Choroid plexus epithelial cell (primary cell): ENCODE results near the gene MORN2.
A peak's percentile ranks its signal among the peaks of the same experiment; 100 is the strongest.
"Not testable (repeated sequence)": the region's sequence is repeated elsewhere in the genome, so short reads cannot be mapped to it uniquely, and the experiment has no call there.

ENCODE experiments used
- DNase-seq: peaks from one replicate; pipeline ENCODE4 v3.0.0-alpha.2; 2010; ENCODE audit warnings: low read depth
- H3K4me3 ChIP-seq: 2 replicates; pipeline ENCODE4 v1.5.1; 2011; ENCODE audit warnings: low read depth, mild to moderate bottlenecking, control low read depth, low read length, moderate library complexity
- TF ChIP-seq, protein P1 (sequence below): conservative IDR thresholded peaks from 2 replicates; pipeline ENCODE4 v1.5.1; 2011; ENCODE audit warnings: low read depth, mild to moderate bottlenecking, control low read depth, inconsistent platforms, low read length, moderate library complexity

The MORN2 gene

DNA sequence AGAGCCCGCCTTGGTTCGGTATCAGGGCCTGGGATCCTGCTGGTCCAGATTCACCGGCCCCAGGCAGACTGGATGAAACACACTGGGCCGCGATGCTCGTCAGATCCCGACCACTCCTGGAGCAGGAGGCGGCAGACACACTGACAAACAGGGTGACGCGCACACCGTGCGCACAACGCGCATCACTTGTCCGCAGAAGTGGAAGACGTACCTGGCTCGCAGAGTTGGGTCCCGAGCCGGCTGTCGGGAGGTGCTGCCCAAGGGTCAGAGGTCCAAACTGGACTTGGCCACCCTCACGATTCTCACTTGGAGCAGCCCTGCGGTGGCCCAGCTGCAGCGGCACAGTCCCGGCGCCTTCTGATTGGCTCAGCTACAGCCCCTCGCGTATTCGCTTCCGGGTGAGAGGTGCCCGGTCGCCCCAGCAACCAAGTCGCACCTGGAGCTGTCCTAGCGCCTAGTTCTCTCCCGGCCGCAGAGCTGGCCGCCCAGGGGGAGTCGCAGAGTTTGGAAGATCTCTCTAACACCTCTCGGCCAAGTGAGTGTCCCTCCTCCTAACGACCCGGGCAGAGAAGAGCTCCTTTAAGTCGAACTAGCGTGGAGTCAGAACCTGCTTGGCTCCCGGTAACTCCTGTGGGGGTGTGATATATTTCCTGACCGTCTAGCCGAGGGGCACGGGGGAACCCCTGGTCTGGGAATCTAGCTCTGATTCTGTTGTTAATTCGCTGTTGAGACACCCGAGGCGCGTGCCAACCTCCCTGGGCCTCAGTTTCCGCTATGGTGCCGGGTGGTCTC lies at the start of gene MORN2, which contains the start of gene DHX57:
Gene MORN2, plus strand, starts transcription at position 401 of the 792 bp plus-strand sequence.
Gene DHX57, minus strand, starts transcription at position 359 of the 792 bp plus-strand sequence. CDS start 7,529 bp downstream, outside the sequence.
- TF ChIP-seq, protein P1, sequence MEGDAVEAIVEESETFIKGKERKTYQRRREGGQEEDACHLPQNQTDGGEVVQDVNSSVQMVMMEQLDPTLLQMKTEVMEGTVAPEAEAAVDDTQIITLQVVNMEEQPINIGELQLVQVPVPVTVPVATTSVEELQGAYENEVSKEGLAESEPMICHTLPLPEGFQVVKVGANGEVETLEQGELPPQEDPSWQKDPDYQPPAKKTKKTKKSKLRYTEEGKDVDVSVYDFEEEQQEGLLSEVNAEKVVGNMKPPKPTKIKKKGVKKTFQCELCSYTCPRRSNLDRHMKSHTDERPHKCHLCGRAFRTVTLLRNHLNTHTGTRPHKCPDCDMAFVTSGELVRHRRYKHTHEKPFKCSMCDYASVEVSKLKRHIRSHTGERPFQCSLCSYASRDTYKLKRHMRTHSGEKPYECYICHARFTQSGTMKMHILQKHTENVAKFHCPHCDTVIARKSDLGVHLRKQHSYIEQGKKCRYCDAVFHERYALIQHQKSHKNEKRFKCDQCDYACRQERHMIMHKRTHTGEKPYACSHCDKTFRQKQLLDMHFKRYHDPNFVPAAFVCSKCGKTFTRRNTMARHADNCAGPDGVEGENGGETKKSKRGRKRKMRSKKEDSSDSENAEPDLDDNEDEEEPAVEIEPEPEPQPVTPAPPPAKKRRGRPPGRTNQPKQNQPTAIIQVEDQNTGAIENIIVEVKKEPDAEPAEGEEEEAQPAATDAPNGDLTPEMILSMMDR: no peak
- peak within 1 kb of the TSS; percentile 71 for H3K4me3 ChIP-seq
- peak; percentile 82 for DNase-seq

DNA sequence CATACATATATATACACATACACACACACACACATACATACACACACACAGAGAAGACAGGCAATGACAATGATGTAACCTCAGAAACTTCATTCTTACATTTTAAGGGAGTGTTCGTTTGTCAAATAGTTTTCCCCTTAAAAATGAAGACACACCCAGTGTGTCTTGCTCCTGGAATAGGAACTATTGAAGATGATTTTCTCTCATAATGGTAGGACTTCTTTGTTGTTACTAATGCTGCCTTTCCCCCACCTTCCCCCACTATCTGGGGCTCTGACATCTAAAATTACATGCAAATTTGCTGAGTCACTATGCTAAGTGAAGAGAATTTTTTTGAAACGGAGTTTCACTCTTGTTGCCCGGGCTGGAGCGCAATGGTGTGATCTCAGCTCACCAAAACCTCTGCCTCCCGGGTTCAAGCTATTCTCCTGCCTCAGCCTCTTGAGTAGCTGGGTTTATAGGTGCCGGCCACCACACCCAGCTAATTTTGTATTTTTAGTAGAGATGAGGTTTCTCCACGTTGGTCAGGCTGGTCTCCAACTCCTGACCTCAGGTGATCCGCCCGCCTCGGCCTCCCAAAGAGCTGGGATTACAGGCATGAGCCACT lies 48.1 kb upstream of the MORN2 start:
- not testable (repeated sequence) for H3K4me3 ChIP-seq
- peak; percentile 75 for DNase-seq

DNA sequence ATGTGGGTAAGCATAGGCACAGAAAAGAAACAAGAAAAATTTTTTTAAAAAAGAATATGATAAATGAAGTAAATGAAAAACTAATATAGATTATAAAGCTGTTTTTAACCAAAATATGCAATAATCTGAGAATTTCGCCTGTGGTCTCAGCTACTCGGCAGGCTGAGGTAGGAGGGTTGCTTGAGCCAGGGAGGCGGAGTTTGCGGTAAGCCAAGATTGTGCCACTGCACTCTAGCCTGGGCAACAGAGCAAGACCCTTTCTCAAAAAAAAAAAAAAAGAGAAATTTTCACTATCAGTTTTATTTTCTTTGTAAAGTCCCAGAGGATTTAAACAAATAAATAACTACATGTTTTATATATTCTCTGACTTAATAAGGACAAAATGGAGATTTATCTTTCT lies 47.3 kb upstream of the MORN2 start:
- H3K4me3 ChIP-seq: no peak overlapping the region
- no peak for DNase-seq
- TF ChIP-seq, protein P1: no peak

DNA sequence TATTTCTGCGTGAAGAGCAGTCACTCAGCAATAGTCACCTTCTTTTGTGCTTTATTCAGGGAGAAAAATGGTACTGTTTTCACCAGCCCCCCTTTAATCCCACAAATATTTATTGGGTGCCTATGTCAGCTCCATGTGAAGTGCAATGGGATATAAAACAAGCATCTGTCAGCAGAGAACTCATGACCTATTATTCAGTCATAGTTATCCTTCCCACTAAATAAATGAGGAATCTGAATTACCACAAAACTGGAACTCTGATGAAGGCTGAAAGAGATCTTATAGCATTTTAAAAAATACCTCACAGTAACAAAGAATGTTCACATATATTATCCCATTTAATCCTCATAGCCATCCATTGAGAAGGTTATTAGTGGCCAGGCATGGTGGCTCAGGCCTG lies 45.8 kb upstream of the MORN2 start:
- H3K4me3 ChIP-seq: no peak overlapping the region
- TF ChIP-seq, protein P1: no peak
- no peak for DNase-seq

DNA sequence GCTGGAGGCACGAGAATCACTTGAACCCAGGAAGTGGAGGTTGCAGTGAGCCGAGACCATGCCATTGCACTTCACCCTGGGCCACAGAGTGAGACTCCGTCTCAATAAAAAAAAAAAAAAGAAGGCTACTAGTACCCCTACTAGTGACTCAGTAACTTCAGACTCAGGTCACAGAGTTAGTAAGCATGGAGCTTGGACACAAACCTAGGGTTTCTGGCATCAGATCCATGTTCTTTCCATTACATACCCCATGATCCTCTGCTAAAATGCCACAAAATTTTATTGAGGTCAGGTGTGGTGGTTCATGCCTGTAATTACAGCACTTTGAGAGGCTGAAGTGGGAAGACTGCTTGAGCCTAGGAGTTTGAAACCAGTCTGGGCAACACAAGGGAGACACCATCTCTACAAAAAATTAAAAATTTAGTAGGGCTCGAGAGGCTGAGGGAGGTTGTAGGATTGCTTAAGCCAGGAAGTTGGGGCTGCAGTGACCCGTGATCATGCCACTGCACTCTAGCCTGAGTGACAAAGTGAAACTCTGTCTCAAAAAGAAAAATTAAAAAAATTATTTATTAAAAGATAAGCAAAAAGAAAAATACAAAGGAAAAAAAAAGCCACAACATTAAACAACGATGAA lies 45.1 kb upstream of the MORN2 start:
- TF ChIP-seq, protein P1: no peak
- peak; percentile 4 for DNase-seq
- H3K4me3 ChIP-seq: no peak overlapping the region

DNA sequence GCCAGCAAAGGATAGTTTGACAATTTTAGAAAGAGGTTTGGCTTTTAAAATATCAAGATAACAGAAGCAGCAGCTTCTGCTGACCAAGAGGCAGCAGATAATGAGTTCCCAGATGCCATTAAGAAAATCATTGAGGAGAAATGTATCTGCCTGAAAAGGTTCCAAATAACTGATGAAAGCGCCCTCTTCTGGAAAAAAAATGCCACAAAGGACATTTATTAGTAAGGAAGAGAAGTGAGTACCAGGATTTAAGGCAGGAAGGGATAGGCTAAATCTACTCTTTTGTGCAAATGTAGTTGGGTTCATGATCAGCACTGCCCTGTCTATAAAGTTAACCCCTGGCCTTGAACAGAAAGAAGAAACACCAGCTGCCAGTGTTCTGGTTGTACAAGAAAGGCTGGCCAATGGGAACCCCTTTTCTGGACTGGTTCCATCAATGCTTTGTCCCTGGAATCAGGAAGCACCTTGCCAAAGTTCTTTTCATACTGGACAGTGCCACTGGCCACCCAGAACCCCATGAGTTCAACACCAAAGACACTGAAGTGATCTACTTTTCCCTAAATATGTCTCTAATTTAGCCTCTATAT lies 40.7 kb upstream of the MORN2 start:
- DNase-seq: peak; percentile 54
- TF ChIP-seq, protein P1: peak; percentile 57

DNA sequence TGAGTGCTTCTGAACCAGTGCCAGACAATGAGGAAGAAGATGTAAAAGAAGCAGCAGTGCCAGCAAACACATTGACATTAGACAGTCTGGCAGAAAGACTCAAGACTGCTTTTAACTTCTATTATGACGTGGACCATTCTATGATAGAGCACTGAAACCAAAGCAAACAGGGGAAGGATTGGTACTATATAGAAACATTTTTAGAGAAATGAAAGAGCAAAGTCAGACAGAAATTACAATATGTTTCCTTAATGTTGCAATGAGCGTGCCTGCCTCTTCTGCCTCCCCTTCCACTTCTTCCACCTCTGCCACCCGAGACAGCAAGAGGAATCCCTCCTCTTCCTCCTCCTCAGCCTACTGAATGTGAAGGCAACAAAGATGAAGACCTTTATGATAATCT lies 39.8 kb upstream of the MORN2 start:
- H3K4me3 ChIP-seq: no peak overlapping the region
- TF ChIP-seq, protein P1: no peak
- no peak for DNase-seq

More for the DNA sequence above, 40.7 kb upstream of the MORN2 start:
- no peak overlapping the region for H3K4me3 ChIP-seq
